Anterior cingulate cortex (tissue), 58 donors: Measurements from ENCODE around the gene FFAR3.
"Not testable (repeated sequence)": the region's sequence is repeated elsewhere in the genome, so short reads cannot be mapped to it uniquely, and the experiment has no call there.

Source experiments
- DNase-seq, 58 donors: peaks; one replicate each; lab custom pipeline; 2025; lab: John Stamatoyannopoulos, UW

Gene FFAR3

DNA sequence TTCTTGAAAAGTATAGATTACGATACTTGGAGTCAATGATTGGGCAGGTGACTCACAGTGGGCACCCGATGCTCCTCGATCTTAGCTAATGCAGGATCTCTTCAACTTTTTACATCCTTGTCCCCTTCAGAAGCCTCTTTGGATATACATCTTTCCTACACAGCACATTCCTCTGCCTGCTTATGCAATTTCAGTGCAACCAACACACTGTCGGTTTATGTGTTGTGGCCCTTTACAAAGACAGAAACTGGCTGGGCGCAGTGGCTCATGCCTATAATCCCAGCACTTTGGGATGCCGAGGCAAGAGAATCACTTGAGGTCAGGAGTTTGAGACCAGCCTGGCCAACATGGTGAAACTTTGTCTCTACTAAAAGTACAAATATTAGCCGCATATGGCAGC lies 15.2 kb downstream of the FFAR3 start:
- DNase-seq: no peak

GRCh38 chr19:35374031-35374430 lies 15.8 kb downstream of the FFAR3 start:
- not testable (repeated sequence) for DNase-seq

GRCh38 chr19:35375505-35376307 lies 17.4 kb downstream of the FFAR3 start:
- no peak for DNase-seq

- no peak for DNase-seq
These were observed 19.4 kb downstream of the FFAR3 start for GRCh38 chr19:35377656-35378055.

DNA sequence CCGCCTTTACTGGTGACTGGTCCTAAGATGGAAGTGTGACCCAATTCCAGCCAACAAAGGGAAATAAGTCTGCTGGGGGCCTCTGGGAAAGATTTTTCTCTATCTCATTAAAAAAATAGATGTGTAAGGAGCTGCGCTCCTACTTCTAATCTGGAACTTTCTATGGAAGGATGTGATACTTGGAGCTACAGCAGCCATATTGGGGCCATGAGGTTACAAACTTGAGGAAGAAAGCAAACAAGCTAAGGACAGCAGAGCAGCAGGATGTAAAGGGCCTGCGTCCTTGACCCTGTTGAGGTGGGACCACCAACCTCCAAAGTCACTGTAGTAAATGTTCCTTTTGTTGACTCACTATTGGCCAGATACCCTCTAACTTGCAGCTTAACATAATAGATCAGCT lies 20.1 kb downstream of the FFAR3 start:
- no peak for DNase-seq

DNA sequence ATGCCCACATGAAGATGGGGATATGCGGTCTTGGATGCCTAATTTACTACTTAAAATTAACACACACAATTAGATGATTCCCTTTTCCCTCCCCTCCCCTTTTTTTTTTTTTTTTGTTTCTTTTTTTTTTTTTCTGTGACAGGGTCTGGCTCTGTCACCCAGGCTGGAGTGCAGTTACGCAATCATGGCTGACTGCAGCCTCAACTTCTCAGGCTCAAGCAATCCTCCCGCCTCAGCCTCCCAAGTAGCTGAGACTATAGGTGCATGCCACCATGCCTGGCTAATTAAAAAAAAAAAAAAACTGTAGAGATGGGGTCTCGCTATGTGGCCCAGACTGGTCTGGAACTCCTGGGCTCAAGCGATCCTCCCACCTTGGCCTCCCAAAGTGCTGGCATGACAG lies 21.3 kb downstream of the FFAR3 start:
- not testable (repeated sequence) for DNase-seq

DNA sequence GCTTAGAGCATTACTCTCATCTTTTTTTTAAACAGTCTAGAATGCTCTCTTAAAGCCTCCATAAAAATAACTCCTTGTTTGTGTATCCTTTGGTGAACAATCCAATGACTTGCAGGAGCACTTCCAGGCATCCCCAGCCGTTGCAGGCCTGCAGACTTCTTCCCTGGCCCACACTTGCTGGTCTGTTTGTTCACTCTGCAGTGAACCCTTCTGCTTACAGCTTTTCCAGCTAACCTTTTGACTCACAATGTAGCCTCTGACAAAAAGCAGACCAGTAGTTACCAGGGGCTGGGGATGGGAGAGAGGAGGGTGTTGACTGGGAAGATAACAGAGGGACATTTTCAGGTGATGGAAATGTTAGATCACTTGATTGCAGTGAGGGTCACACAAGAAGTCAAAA lies 21.7 kb downstream of the FFAR3 start:
- no peak for DNase-seq

DNA sequence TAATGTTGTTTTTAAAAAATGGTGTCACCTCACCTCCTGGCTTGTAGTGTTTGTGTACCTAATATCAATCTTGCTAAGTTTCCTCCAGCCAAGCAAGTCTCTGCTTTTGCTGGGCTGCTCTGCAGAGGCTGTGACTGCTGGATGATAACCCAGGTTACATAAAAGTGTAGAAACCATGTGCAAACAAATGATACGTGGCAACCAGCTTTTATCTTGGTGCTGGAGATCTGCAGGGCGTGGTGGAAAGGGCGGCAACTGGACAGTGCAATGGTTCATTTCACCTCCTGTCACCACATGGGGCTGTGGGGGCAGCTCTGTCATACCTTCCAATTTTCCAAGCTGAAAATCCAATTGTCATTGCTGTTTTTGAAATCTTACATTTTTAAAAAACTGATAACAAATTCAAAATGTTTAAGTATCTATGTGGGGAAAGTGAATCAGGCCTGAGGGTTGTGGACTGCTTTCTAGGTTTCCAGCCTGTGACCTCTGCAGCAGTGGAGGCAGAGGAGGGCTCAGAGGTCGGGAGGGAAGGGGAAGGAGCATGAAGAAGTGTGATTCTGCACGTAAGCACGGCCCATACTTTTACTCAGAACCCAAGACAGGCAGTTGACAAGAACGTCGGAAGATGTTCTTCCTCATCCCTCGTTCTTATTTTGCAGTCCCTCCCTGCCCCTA lies 22.3 kb downstream of the FFAR3 start:
- no peak for DNase-seq

DNA sequence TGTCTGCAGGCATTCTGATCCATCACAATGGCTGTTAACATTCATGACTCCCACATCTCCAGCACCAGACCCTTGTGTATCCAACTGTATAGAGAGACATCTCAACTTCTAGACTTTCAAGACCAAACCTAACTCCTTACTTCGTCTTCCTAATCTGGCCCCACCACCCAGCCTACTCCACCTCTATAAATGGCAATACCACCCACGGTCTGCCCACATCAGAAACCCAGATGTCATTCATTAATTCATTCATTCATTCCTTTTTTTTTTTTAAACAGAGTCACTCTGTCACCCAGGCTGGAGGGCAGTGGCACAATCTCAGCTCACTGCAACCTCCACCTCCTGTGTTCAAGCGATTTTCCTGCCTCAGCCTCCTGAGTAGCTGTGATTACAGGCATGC lies 23.1 kb downstream of the FFAR3 start:
- no peak for DNase-seq

DNA sequence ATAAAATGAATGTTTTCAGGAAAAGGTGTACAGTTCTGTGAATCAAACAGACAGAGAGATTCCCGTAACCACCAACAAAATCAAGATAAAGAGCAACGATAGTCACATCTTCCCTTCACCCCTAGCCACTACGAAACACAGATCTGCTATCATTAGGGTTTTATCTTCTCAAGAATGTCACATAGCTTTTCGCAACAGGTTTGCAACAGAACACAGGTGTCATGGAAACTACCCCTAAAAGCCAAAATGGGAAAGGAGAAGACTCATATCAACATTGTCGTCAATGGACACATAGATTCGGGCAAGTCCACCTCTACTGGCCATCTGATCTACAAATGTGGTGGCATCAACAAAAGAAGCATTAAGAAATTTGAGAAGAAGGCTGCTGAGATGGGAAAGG lies 23.7 kb downstream of the FFAR3 start:
- DNase-seq: no peak

DNA sequence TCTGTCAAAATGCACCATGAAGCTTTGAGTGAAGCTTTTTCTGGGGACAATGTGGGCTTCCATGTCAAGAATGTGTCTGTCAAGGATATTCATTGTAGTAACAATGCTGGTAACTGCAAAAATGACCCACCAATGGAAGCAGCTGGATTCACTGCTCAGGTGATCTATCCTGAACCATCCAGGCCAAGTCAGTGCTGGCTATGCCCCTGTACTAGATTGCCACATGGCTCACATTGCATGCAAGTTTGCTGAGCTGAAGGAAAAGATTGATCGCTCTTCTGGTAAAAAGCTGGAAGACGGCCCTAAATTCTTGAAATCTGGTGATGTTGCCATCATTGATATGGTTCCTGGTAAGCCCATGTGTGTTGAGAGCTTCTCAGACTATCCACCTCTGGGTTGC lies 25.3 kb downstream of the FFAR3 start:
- no peak for DNase-seq

GRCh38 chr19:35388277-35389054 lies 30.2 kb downstream of the FFAR3 start:
- no peak for DNase-seq

GRCh38 chr19:35389192-35389861 lies 31.1 kb downstream of the FFAR3 start:
- DNase-seq: no peak

DNA sequence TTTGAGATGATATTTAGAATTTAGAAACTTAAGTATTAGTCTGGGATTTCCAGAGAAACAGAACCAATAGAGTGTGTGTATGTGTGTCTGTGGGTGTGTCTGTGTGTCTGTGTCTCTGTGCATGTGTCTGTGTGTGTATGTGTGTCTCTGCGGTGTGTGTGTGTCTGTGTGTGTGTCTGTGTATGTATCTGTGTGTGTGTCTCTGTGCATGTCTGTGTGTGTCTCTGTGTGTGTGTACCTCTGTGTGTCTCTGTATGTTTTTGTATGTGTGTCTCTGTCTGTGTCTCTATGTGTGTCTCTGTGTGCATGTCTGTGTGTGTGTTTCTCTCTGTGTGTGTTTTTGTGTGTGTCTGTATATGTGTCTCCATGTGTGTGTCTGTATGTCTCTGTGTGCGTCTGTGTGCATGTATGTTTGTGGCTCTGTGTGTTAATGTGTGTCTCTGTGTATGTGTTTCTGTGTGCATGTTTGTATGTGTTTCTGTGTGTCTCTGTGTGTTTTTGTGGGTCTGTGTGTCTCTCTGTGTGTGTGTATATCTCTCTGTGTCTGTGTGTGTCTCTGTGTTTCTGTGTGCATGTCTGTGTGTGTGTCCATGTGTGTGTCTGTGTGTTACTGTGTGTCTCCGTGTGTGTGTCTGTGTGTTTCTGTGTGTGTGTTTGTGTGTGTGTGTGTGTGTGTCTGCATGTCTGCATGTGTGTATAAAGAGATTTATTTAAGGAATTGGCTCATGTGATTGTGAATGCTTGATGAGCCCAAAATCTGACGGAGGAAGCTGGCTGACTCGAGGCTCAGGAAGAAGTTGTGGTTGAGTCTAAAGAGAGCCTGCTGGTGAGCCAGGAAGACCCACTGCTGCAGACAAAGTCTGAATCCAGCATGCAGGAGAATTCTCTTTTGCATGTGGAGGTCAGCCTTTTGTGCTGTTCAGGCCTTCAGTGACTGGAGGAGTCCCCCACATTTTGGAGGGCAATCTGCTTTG lies 34.8 kb downstream of the FFAR3 start:
- no peak for DNase-seq

GRCh38 chr19:35395382-35396199 lies 37.3 kb downstream of the FFAR3 start:
- DNase-seq: peak in 12 of 58 donors; percentile 1 to 31 (median 9)

GRCh38 chr19:35396240-35396885 lies 38.1 kb downstream of the FFAR3 start:
- no peak for DNase-seq

- no peak for DNase-seq
These were observed 38.8 kb downstream of the FFAR3 start for GRCh38 chr19:35397064-35397463.

GRCh38 chr19:35398570-35398969 lies 40.3 kb downstream of the FFAR3 start:
- DNase-seq: no peak
